NCI-H128 (cell line): ENCODE measurements around the gene ALDH9A1.

Experiments used
- DNase-seq: peaks from one replicate; lab custom pipeline; 2025; ENCODE audit not compliant: unreplicated experiment; lab: John Stamatoyannopoulos, UW

Gene ALDH9A1

DNA sequence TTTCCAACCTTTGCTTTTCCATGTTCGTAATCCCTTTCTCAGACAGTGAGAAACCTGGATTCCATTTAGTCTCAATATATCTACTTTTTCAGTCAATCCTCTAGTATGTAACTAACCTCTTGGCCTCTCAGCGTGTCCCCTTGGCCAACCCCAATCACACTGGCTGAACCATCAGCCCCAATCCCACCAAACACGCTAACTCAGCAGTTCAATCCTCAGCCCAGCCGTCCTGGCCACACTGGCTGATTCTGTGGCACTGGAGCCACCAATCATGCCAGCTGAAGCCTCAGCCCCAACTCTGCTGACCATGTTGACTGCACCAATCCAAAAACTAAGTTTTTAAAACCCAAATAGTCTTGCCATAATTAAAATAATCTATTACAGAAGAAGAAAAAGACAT is 73.9 kb downstream of the ALDH9A1 start:
- no peak for DNase-seq

DNA sequence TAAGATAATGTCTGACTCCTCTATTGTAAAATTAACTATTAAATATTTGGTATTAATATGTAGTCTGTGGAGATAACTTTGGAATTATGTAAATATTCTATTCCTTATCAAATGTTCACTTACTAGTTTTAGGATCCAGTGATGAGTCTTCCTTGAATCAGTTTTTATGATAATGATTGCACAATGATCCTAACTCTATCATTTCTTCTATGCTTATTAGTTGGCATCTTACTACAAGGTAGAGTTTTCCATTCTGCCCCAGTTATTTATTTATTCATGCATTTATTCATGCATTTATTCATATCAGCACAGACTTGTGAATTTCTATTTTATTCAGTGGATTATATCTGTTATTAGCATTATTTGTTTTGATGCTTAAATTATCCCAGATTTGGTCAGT is 74.7 kb downstream of the ALDH9A1 start:
- DNase-seq = no peak

DNA sequence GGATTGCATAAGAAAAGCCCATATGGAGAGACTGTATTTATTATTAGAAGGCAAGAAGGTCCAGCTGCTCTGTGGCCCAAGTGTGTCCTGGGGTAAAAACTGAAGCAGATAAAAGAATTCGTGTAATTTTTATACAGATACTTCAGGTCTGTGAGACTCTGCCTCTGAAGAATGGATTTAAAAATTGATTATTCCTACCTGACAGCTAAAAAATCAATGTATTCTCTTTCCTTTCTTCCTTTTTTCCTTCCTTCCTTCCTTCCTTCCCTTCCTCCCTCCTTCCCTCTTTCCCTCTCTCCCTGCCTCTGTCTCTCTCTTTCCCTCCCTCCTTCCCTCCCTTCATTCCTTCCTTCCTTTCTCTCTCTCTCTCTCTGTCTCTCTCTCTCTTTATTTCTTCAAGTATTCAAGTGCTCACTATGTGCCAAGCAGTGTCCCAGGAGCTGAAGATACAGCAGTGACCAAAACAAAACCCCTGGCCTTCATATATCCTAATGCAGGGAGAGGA is 78.7 kb downstream of the ALDH9A1 start:
- no peak for DNase-seq

DNA sequence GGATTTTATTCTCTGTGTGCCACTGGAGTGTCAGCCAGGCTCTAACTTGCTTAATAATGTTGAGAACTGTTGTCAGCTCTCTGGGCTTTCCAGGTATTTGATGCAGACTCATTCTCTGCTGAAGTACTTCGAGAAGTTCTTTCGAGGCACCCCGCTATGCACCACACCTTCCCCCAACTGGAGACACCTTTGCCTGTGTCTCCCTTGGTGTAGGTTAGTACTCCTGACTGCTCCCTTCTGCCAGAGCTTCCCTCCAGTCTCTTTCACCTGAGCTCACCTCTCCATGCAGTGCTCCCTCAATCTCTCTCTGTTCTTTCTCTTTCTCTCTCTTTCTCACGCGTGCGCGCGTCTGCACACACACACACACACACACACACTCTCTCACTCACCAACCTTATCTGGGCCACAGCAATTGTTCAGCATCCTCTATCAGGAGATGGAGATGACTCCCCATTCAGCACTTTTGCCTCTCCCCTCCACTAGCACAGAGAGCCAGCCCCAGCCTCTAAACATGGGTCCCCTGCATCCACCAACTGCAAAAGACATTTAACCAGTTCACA is 81.3 kb downstream of the ALDH9A1 start:
- DNase-seq = no peak

DNA sequence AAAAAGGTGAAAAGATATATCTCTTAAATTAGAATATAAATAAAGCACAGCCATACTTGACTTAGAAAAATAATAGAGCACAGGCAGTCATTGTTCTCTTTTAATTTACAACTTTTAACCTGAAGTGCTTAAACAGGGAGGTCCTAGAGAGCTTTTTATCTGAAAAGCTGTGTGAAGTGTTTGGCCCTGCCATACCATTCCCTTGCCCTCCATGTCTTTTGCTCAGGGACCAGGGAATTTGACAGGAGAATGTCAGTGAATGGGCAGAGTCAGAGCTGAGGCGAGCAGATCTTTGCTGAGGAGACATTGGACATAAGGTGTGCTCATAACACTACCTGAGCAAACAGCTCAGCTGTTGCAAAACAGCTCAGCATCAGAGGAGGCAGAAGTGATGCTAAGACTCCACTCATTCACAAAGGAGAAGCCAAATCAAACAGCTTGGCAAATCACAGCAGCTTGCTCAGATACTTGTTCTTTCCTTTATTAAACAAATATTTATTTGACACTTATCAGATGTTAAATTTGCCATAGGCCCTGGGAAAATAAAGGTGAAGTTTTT is 82.2 kb downstream of the ALDH9A1 start:
- no peak for DNase-seq
